Stimulated activated CD4-positive, alpha-beta T cell treated with anti-CD3 and anti-CD28 coated beads, Interleukin-1b, Interleukin-23, amount 100 ng/mL, for 24 hours (primary cell): ENCODE results near the gene TMEM235.

ENCODE experiments used
- DNase-seq, 4 experiments: peaks; one replicate each; pipeline ENCODE4 v3.0.0-alpha.2; 2020; ENCODE audit warnings: low read depth in 4 of 4, low spot score in 1 of 4

The TMEM235 gene

GRCh38 chr17:78230996-78231935 lies at the start of gene TMEM235:
TSS of gene TMEM235 (plus strand) at chr17:78231631. CDS start at chr17:78232024, 393 bp downstream.
- DNase-seq: no peak

GRCh38 chr17:78182504-78182903 lies 48.9 kb upstream of the TMEM235 start:
- no peak for DNase-seq

- DNase-seq: no peak
Measured at GRCh38 chr17:78183916-78184315, 47.5 kb upstream of the TMEM235 start.

GRCh38 chr17:78184351-78184750 lies 47.1 kb upstream of the TMEM235 start:
- no peak for DNase-seq

GRCh38 chr17:78184868-78185267 lies 46.6 kb upstream of the TMEM235 start:
- no peak for DNase-seq

GRCh38 chr17:78185981-78186691 lies 45.3 kb upstream of the TMEM235 start:
- no peak for DNase-seq

GRCh38 chr17:78186692-78187595 lies 44.5 kb upstream of the TMEM235 start, which contains the start of the genes AFMID and TK1:
TSS of gene AFMID (plus strand) at chr17:78187362. CDS start at chr17:78187371, 9 bp downstream.
TSS of gene TK1 (minus strand) at chr17:78187052. CDS start at chr17:78186994, 58 bp downstream.
- peak; percentile 66 to 97 (median 77) for DNase-seq

- no peak for DNase-seq
Measured at GRCh38 chr17:78196716-78197115, 34.7 kb upstream of the TMEM235 start.

- DNase-seq: no peak
Measured at GRCh38 chr17:78197147-78197832, 34.1 kb upstream of the TMEM235 start.

- no peak for DNase-seq
Measured at GRCh38 chr17:78200451-78200850, 31.0 kb upstream of the TMEM235 start.

GRCh38 chr17:78202666-78203065 lies 28.8 kb upstream of the TMEM235 start:
- no peak for DNase-seq

GRCh38 chr17:78204387-78205123 lies 26.9 kb upstream of the TMEM235 start:
- no peak for DNase-seq

- no peak for DNase-seq
Measured at GRCh38 chr17:78205124-78205775, 26.2 kb upstream of the TMEM235 start.

GRCh38 chr17:78206298-78206697 lies 25.1 kb upstream of the TMEM235 start:
- DNase-seq: no peak

- DNase-seq: no peak
Measured at GRCh38 chr17:78208486-78208885, 22.9 kb upstream of the TMEM235 start.

- no peak for DNase-seq
Measured at GRCh38 chr17:78210111-78210510, 21.3 kb upstream of the TMEM235 start.

- no peak for DNase-seq
Measured at GRCh38 chr17:78211032-78211431, 20.4 kb upstream of the TMEM235 start.

- DNase-seq: peak; percentile 86 to 92 (median 90)
Measured at GRCh38 chr17:78214016-78214705, 17.3 kb upstream of the TMEM235 start, which contains the start of gene BIRC5. TSS of gene BIRC5 (plus strand) at chr17:78214253. CDS start at chr17:78214317, 64 bp downstream.
